ENCODE data around the gene DDX42.
"Not testable (repeated sequence)": the region's sequence is repeated elsewhere in the genome, so short reads cannot be mapped to it uniquely, and the experiment has no call there.

Gene DDX42

DNA sequence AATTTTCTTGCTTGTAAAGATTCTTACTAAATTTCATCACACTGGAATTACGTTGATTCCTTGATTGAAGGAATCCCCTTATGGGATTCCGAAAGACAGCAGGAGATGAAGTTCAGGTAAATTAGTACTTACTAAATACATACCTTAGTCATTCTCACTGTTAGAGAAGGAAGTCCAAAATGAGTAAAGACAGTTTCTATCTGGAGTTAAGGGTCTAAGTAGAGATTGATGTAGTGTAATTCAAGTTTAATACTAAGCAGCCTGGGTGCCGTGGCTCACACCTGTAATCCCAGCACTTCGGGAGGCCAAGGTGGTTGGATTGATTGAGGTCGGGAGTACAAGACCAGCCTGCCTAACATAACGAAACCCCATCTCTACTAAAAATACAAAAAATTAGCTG lies 9.6 kb downstream of the DDX42 start:
- no peak for DNase-seq

DNA sequence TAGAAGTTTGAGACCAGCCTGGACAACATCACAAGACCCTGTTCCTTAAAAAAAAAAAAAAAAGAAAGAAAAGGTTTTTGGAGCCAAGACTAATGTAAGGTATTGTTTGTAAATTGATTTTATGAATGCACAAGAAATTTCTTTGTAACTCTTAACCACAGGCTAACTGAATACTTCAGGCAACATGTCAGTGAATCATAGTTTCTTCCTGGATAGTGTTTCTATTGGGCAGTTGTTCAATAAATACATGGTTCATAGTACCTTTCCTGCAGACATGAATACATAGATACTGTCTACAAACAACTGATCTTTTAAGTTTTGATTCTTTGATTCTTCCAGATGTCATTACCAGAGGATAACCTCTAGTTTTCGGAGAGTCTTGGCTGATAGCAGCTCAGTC lies 11.6 kb downstream of the DDX42 start:
- DNase-seq = no peak

DNA sequence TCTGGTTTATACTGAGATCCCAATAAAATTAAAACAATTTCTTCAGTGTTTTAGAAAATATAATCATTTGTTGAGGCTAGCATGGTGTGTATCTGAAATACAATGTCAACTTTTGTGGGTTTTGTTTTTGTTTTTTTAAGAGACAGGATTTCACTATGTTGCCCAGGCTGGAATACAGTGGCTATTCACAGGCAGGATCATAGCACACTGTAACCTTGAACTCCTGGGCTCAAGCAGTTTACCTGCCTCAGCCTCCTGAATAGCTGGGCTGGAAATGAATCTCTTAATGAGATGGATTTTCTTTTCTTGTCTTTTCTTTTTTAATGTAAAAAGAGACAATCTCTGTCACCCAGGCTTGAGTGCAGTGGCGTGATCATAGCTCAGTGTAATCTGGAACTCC lies 12.1 kb downstream of the DDX42 start:
- DNase-seq = no peak

DNA sequence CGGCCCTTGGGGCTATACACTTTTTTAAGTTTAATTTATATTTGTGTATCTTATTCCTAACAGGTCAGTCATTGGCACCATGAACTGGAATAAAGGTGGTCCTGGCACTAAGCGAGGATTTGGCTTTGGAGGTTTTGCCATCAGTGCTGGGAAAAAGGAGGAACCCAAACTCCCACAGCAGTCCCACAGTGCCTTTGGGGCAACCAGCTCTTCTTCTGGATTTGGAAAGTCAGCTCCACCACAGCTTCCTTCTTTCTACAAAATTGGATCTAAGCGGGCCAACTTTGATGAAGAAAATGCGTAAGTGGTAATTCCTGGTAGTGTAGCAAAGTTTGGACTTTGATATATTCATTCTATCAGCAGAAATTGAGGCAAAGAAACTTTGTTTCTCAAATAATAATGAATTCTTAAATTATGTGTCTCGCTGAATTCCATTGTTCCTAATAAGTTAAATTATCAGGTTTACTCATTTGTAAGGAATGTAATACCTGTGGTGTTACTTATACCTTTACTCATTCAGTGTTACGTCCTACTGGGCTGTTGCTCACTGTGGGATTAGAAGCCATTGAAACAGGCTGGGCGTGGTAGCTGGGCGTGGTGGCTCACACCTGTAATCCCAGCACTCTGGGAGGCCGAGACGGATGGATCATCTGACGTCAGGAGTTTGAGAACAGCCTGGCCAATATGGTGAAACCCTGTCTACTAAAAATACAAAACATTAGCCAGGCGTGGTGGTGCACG lies 13.2 kb downstream of the DDX42 start:
- no peak for DNase-seq

DNA sequence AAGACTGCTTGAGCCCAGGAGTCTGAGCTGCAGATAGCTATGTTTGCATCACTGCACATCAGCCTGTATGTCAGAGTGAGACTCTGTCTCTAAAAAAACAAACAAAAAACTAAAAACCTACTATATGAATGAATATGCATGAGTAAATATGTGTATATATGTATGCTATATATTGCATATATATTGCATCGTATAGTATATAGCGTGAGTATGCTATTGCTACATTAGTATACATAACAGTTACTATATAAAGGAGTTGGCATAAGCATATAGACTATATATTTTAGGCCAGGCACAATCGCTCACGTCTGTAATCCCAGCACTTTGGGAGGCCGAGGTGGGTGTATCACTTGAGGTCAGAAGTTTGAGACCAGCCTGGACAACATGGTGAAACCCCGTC lies 16.1 kb downstream of the DDX42 start:
- DNase-seq = no peak

DNA sequence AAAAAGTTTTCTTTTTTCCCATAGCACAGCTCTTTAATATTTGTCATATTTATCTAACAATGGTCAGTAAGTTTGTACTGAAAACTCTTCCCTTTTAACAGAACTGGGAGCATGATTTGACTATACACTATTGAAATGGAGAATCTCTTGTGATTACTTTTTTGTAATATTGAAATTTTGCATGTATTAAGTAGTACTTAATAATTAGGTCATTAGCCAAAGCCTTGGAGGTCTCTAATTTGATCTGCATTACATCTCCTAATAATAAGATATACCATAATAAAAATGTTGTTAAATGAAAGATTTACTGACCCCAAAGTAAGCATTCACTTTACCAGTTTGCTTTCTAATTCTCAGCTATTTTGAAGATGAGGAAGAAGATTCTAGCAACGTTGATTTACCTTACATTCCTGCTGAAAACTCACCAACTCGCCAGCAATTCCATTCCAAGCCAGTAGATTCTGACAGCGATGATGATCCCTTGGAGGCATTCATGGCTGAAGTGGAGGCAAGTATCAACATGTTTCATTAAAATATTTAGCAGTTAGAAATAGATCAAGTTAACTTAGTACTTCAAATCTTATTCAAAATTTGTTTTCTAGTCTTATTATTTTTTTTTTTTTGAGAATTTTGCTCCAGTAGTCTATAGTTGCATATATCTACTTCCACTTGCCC lies 18.2 kb downstream of the DDX42 start:
- DNase-seq = no peak

DNA sequence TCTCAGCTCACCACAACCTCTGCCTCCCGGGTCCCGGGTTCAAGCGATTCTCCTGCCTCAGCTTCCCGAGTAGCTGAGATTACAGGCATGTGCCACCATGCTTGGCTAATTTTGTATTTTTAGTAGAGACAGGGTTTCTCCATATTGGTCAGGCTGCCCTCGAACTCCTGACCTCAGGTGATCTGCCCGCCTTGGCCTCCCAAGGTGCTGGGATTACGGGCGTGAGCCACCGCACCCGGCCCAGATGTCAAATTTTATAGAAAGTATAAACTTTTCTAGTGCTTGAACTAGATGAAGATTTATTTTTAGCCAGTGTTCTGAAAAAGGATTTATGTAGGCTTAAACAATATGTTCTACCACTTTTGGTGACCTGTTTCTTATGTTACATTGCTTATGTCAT lies 22.4 kb downstream of the DDX42 start:
- not testable (repeated sequence) for DNase-seq

DNA sequence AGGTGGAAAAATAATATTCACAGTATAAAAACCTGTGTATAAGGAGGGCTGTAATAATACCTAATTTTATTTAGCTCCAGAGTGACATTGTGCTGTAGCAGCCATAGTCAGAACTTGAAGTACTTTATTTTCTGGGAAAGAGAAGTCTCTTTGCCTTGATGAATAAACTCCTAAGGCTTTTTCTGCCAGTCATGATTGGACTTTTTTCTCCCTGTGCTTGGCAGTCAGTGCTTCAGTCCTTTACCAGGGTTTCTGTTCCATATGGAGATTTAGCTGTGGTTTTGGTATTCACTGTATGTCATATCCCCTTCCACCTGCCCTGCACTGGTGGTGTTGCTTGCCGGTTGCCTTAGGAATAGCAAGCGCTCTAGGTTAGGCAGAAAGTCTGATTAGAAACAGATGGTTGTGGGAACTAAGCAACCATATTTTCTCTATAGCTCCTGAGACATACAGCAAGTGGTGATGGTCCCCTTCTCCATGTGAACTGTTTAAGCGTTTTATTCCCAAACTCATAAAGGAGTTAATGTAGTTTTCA lies 24.7 kb downstream of the DDX42 start:
- DNase-seq = no peak

DNA sequence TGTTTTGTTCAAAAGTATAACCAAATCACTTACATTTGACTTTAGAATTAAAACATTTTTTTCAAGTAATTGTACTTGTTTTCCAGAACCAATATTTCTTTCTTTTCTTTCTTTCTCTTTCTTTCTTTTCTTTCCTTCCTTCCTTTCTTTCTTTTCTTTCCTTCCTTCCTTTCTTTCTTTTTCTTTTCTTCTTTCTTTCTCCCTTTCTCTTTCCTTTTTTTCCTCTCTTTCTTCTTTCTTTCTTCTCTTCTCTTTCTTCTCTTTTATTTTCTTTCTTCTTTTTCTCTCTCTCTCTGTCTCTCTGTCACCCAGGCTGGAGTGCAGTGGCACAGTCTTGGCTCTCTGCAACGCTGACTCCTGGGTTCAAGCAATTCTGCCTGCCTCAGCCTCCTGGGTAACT lies 26.8 kb downstream of the DDX42 start:
- DNase-seq = no peak

DNA sequence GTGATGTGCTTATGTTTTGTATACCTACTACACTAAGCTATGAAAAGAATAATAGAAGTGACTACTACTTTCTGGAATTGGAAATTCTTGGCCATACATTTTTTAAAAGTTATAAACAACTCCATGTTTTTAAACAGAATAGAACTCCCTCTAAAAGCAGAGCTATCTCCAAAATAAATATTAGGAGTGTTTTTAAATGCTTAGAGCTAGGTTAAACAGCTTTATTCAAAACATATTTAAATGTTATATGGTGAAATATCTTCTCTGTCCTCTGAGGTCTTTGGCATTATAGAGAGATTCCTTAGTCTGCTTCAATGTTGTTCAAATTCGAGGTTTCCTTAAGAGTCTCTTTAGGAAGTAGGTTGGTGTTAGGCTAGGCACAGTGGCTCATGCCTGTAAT lies 30.4 kb downstream of the DDX42 start:
- no peak for DNase-seq

DNA sequence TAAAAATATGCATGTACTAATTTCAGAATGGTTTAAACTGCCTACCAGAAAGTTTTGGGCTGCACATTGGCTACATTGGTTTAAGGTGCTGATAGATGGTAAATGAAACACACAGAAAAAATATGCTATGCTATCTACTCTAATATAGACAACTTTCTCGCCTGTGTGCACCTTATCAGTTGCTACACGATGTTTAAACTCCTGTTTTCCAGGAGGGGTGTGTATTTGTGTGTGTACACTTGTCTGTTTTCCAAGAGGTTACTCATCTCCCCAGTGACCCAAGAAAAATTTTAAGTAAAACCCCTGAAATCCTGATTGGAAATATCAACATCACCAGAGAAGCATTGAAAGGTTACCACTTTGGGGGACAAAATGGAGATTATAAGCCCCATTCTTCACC lies 31.6 kb downstream of the DDX42 start:
- no peak for DNase-seq

DNA sequence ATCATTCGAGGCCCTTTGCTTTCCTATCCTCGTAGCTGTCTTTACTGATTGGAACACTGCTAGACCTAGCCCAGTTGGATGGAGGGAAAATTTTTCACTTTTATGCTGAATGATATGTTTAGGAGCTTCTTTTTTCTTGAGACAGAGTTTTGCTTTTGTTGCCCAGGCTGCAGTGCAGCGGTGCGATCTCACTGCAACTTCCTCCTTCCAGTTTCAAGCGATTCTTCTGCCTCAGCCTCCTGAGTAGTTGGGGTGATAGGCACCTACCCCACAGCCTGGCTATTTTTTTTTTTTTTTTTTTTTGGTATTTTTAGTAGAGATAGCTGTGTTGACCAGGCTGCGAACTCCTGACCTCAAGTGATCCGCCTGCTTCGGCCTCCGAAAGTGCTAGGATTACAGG lies 36.0 kb downstream of the DDX42 start:
- no peak for DNase-seq

DNA sequence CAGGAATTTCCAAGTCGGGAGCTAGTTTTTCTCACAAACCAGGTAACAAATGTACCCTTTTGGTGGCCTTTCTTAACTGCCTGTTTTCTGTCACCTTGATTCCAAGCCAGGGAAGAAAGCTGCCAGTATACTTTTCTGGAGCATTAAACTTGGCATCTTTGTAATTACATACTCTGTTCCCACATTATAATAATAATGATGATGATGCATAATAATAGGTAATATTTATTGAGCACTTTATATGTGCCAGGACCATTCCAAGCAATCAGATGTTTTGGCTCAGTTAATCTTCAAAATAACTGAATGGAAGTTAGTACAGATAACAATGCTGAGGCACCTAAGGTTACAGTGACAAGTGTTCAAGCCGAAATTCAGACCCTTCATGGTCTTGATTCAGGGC lies 42.2 kb downstream of the DDX42 start:
- no peak for DNase-seq

DNA sequence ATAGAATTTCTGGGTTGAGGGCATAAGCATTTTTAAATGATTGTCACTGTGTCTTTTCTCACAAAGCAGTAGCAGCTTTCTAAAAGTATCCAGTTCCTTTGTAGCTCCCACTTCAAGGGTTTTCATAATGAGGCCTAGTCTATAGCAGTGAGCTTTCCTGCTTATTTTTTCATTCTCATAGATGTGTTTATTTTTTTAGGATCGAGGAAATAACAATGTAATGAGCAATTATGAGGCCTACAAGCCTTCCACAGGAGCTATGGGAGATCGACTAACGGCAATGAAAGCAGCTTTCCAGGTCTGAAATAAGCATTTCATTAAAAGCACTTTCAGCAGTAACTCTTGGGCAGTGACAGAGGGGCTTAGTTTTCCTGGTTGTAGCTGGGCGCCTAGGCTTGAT lies 42.7 kb downstream of the DDX42 start:
- DNase-seq = no peak

DNA sequence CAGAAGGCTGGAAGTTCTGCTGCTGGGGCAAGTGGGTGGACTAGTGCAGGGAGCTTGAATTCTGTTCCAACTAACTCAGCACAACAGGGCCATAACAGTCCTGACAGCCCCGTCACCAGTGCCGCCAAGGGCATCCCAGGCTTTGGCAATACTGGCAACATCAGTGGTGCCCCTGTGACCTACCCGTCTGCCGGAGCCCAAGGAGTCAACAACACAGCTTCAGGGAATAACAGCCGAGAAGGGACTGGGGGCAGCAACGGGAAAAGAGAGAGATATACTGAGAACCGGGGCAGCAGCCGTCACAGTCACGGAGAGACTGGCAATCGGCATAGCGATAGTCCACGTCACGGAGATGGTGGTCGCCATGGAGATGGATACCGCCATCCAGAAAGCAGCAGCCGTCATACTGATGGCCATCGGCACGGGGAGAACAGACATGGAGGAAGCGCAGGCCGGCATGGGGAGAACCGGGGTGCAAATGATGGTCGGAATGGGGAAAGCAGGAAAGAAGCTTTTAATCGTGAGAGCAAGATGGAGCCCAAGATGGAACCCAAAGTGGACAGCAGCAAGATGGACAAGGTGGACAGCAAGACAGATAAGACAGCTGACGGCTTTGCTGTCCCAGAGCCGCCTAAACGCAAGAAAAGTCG lies 43.9 kb downstream of the DDX42 start:
- no peak for DNase-seq

DNA sequence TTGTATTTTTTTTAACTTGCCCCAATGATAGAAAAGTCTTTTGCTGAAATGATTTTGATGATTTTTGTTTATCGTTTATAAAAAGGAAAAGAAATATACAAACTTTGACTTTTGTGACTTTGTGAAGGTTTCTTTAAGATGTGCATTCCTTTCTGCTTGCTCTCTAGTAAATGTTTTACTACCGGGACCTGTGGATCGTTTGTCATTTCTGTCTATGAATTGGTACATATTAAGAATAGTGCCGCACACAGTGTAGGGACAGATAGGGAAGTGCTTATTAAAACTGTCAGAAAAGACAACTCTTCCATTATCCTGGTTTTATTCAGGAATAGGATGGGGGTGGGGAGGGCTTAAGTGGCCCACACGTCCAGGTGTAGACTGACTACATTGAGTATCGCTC lies 45.2 kb downstream of the DDX42 start:
- DNase-seq = no peak

DNA sequence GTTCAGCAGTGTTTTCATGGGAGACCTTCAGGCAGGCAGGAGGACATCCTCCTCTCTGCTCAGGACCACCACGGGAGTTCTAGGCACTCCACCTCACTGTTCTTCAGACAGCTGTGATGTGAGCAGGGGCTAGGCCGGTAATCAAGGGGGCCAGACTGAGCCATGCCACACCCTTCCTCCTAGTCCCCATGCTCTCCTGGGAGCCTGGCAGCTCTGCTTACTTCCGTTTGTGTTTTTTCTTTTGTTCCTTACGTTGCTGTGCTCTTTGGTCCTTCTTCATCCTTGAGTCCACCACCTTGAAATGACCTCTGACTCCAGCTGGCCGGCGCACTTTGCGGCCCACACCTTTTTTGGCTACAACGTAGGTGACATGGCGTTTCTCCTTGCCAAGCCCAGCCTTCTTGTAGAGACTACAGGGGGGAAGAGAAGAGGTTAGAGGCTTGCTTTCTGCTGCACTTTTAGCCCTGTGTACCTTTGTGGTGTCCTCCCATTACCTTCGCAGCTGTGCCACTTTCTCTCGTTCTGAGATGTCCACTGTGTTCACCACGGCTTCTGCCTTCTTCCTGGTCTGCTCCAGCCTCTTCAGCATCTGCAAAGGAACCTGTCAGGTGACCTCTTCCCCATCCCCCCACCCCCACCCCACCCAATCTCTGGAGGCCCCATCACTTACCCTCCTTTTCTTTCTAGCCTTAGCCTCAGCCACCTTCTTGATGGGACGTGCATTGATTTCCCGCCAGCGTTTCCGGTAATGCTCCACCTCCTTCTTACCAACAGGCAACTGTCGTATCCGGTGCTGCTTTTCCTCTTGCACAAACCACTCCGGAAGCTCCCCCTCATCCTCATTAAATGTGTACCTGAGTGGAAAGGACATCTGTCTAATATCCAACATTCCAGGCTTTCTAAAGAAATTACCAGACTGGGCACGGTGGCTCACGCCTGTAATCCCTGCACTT lies 45.9 kb downstream of the DDX42 start:
- DNase-seq = no peak

DNA sequence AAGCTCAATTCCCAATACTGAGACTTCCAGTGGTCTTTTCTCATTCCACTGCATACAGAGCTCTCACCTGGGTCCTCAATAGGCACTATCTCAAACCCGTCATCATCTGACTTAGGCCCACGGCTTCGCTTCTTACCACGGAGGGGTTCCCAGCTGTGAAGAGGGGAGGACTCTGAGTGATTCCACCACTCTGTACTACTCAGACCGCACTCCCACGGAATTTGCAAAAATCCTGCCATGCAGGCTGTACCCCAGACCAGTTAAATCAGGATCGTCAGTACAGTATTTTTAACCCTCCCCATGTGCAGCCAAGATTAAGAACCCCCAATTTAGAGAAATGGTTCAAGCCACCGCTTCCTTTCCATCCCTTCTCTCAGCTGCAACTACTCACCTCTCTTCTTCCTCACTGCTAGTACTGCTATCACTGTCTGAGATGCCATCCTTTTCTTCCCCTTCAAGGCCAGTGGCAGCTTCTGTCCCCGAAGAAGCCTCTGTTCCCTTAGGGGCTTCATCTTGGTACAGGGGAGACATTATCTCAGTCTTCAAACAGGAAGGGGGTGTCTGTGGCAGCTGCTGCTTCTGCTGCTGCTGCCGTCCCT lies 47.1 kb downstream of the DDX42 start:
- no peak for DNase-seq

DNA sequence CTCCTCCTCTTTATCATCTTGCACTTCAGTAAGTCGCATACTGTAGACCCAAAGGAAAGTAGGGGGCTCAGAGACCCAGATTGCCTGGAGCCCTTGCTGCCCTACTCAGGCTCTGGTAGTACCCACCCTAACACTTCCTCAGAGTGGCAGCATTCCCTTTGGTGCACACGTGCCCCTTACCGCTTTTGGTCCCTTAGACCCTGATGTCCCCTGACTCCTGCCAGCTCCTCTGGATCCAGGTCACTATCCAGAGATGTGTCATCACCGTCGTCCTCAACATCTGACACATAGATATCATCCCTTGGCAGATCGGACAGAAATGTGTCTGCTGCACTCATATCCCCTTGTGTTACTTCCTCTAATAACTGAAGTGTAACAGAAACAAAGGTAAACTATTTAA lies 47.8 kb downstream of the DDX42 start:
- no peak for DNase-seq

DNA sequence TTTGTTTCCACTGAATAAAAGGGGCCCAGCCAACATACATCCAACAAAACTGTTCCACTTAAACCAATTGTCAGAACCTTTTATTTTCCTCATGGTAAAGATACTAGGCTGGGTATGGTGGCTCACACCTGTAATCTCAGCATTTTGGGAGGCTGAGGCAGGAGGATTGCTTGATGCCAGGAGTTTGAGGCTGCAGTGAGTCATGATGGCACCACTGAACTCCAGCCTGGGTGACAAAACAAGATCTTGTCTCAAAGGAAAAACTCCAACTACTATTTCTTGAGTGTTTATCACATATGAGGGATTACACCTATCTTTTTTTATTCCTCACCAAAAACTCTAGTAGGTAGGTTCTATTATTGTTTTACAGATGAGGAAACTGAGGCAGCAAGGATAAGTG lies 48.6 kb downstream of the DDX42 start:
- DNase-seq = no peak

DNA sequence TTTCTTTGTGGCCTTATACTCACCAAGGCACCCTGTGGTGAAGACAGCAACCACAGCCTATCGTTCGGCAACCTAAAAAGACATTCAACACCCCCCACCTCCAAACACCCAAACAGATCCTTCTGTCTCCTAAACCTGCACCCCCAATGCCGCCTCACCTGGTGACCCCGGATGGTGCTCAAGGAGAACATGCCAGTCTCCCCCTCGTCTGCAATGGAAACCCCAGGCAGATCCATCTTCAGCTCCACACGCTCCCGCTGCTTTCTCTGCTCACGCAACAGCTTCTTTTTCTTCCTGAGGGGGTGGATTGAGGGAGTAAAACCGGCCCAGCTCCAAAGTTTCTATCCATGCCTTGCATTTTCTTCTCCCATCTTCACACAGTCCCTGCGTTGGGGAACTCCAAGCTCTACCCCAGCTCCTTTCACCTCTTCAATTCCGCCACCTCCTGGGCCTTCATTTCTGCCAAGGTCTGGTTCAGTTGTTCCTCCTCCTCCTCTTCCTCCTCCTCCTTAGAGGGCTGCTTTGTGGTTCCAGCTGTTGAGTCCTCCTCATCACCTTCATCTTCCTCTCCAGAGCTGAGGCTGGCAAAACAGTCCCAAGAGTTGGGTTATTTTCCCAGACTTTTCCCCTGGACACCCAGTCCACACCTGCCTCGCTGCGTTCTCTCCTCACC lies 49.8 kb downstream of the DDX42 start:
- DNase-seq = no peak

DNA sequence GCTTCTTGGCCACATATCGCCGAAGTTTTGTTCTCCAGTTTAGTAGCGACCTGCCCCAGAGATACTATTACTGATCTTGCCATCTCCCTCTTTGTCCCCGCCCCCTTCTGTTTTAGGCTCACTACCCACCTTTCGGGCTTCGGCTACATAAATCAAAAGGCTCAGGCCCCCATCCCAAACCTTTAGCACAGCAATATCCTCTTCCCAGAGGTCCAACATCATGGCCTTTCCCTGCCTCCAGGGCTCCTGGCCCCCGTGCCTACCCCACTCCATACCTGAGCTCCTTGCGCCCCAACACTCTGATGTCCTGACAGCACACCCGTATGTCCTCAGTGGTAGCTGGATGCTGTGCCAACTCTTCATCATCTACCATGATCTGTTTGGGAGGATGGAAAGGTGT lies 50.4 kb downstream of the DDX42 start:
- DNase-seq = no peak

All from NCI-H1092 (cell line).